GM12878 (cell line): Measurements from ENCODE around the gene PHF10. TPM values are rescaled to one million over a fixed set of nuclear protein-coding genes. Genes with fewer than 3 reads are reported as not detected.

Experiments
- ATAC-seq: fragments of 200-7000 bp; cut with Tn5 transposase; 3 replicates; pipeline ENCODE4 v1.9.1; 2020; ENCODE audit warnings: mild to moderate bottlenecking, moderate library complexity
- BruUV-seq: library from RNA; stranded (reverse); fragments of 400-500 nt; replicated peaks from 2 replicates; lab custom pipeline; 2021; lab: Mats Ljungman, UMichigan
- CTCF ChIA-PET: fragments of 300-600 bp; sonication (Branson Sonifier 250); formaldehyde crosslinking; extraction: SDS; loops from one replicate; lab custom pipeline; 2021; ENCODE audit warnings: inconsistent platforms; lab: Yijun Ruan, JAX
- POLR2A ChIA-PET: fragments of 350-600 bp; formaldehyde crosslinking; extraction: SDS; loops from one replicate; lab custom pipeline; 2021; ENCODE audit warnings: inconsistent platforms; lab: Charles Lee
- RAD21 ChIA-PET: fragments of 300-600 bp; sonication (Branson Sonifier 250); formaldehyde crosslinking; loops from one replicate; lab custom pipeline; 2023; ENCODE audit warnings: antibody characterized with exemption; ENCODE audit not compliant: unreplicated experiment; lab: Charles Lee
- SMC1A ChIA-PET: fragments of 300-600 bp; sonication (Branson Sonifier 250); formaldehyde crosslinking; loops from one replicate; lab custom pipeline; 2023; ENCODE audit not compliant: unreplicated experiment, uncharacterized antibody; lab: Charles Lee
- DNase-seq: peaks from one replicate; pipeline ENCODE4 v3.0.0-alpha.2; 2011; ENCODE audit warnings: low read depth, low spot score
- FAIRE-seq: peaks from 3 replicates; lab custom pipeline; 2011; peaks lifted over from hg19 to GRCh38; lab: Jason Lieb, UNC
- H2AFZ ChIP-seq: 2 replicates; pipeline ENCODE4 v1.6.0; 2011; ENCODE audit warnings: low read depth, low read length, control low read depth; ENCODE audit not compliant: control insufficient read depth
- H3K27ac ChIP-seq: 2 replicates; pipeline ENCODE4 v1.5.1; 2011; ENCODE audit warnings: control low read depth; ENCODE audit not compliant: control insufficient read depth, insufficient read depth
- H3K27me3 ChIP-seq, 2 experiments: replicated peaks in 1 of 2; 2 replicates each; pipeline versions ENCODE4 v1.6.0 to v1.6.1; 2011; ENCODE audit warnings: low read length in 1 of 2; ENCODE audit not compliant: control insufficient read depth in 2 of 2, insufficient read depth in 2 of 2
- H3K36me3 ChIP-seq, 2 experiments: 2 replicates each; pipeline ENCODE4 v1.5.1; 2011; ENCODE audit warnings: low read length in 1 of 2; ENCODE audit not compliant: control insufficient read depth in 2 of 2, insufficient read depth in 2 of 2
- H3K4me1 ChIP-seq: 2 replicates; pipeline ENCODE4 v1.6.1; 2011; ENCODE audit warnings: mild to moderate bottlenecking, low read length, moderate library complexity, mixed read lengths; ENCODE audit not compliant: control insufficient read depth, insufficient read depth
- H3K4me2 ChIP-seq: 2 replicates; pipeline ENCODE4 v1.6.0; 2011; ENCODE audit warnings: control low read depth; ENCODE audit not compliant: control insufficient read depth, insufficient read depth
- H3K4me3 ChIP-seq: fragments of 200-600 bp; sonication (generic); 2 replicates; pipeline ENCODE4 v1.5.1; 2016
- H3K79me2 ChIP-seq: 2 replicates; pipeline ENCODE4 v1.6.0; 2011; ENCODE audit warnings: low read length; ENCODE audit not compliant: control insufficient read depth, insufficient read depth
- H3K9ac ChIP-seq: 2 replicates; pipeline ENCODE4 v1.8.0; 2011; ENCODE audit warnings: low read length, control low read depth, mixed read lengths; ENCODE audit not compliant: control insufficient read depth, insufficient read depth
- H3K9me3 ChIP-seq: replicated peaks from 3 replicates; pipeline ENCODE4 v1.5.1; 2011; ENCODE audit warnings: mild to moderate bottlenecking, low read length; ENCODE audit not compliant: control insufficient read depth, insufficient read depth
- H4K20me1 ChIP-seq: 2 replicates; pipeline ENCODE4 v1.6.0; 2011; ENCODE audit not compliant: control insufficient read depth, insufficient read depth
- CBX5 ChIP-seq: sonication (generic); IDR thresholded peaks from 2 replicates; pipeline ENCODE4 v1.6.1; 2016; ENCODE audit warnings: low read depth, moderate library complexity, mild to moderate bottlenecking, inconsistent platforms
- LARP7 ChIP-seq: fragments of 450-650 bp; IDR thresholded peaks from 2 replicates; pipeline ENCODE4 v1.6.1; 2017; ENCODE audit warnings: mild to moderate bottlenecking
- NFXL1 ChIP-seq: fragments of 450-650 bp; IDR thresholded peaks from 2 replicates; pipeline ENCODE4 v1.6.1; 2017; ENCODE audit warnings: antibody characterized with exemption, mild to moderate bottlenecking, borderline replicate concordance
- PML ChIP-seq: IDR thresholded peaks from 2 replicates; pipeline ENCODE4 v1.6.1; 2012; ENCODE audit warnings: low read length, inconsistent platforms
- TAF1 ChIP-seq: IDR thresholded peaks from 2 replicates; pipeline ENCODE4 v1.6.1; 2011; ENCODE audit warnings: mild to moderate bottlenecking, low read depth, low read length, borderline replicate concordance
- WGBS: methylation state at CpG from one replicate; pipeline ENCODE4 v1.1.6; 2016; ENCODE audit warnings: low lambda C conversion rate; ENCODE audit not compliant: insufficient replicate concordance, insufficient coverage; ENCODE audit errors: missing lambda C conversion rate; 5-methylcytosine and 5-hydroxymethylcytosine counted together
- in situ Hi-C: fragments of 300-500 bp; cut with MboI; formaldehyde crosslinking; loops from 9 replicates; pipeline ENCODE4 v1.14.3; 2018; ENCODE audit warnings: mixed read lengths
- intact Hi-C: fragments of 100-400 bp; cut with micrococcal nuclease; formaldehyde crosslinking; loops from one replicate; pipeline ENCODE4 v1.14.2; 2022; ENCODE audit not compliant: unreplicated experiment
- polyA plus RNA-seq, 11 experiments: library from polyadenylated mRNA; depleted of rRNA in 4 of 11; unstranded in 6 of 11; stranded (reverse) in 5 of 11; fragments of >200 nt; fragmentation: Nextera tagmentation in 4 of 11; fragmentation: Illumina TruSeq in 1 of 11; extraction: Ambion mirVana in 4 of 11; extraction: Trizol in 1 of 11; gene quantifications; 1 replicate in 1 of 11; 2 replicates in 10 of 11; pipeline versions ENCODE4 v1.2.1 to v1.2.3, GENCODE V29; 2011 to 2016; ENCODE audit warnings: inconsistent platforms in 2 of 11, missing spikeins in 2 of 11, low read depth in 1 of 11
- total RNA-seq, 4 experiments: library from RNA; depleted of rRNA in 3 of 4; stranded (reverse); fragments of >200 nt in 3 of 4; fragmentation: Illumina TruSeq in 1 of 4; extraction: Trizol in 1 of 4; gene quantifications; 2 replicates each; pipeline versions ENCODE4 v1.2.1 to v1.2.3, GENCODE V29; 2013 to 2021
- TF ChIP-seq, protein P1 (sequence below): fragments of 450-650 bp; IDR thresholded peaks from 2 replicates; pipeline ENCODE4 v1.6.1; 2016; ENCODE audit warnings: mild to moderate bottlenecking
- TF ChIP-seq, protein P2 (sequence below): fragments of 450-650 bp; IDR thresholded peaks from 2 replicates; pipeline ENCODE4 v1.6.1; 2014; ENCODE audit warnings: mild to moderate bottlenecking
- TF ChIP-seq, protein P3 (sequence below): fragments of 450-650 bp; conservative IDR thresholded peaks from 2 replicates; pipeline ENCODE4 v1.6.1; 2017; ENCODE audit warnings: mild to moderate bottlenecking, moderate library complexity

Gene PHF10
- total and polyA plus RNA-seq, 10 of the 15 experiments (the other 5 are each of a cell fraction or from before 2014, with no cell fraction given), result 3.8 to 35.6 (median 15.8) TPM

DNA sequence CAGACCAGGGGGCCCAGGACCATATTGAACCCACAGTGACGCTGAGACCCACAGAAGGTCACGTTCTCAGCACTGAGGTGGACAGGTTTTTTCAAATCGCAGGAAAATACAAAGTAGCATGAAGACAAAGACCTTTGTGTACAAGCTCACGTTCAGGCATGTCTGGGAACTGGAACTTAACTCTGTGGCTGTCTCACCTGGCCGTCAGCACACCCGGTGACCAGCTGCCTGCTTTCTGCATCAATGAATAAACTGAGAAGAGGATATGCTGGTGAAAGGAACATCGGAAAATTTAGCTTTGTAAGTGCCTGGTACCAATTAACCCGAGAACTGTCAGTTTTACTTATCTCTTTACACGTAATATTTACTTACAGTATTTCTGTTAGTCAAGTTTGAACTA is 59.0 kb downstream of the PHF10 start:
- no peak for DNase-seq
- H2AFZ ChIP-seq, result no peak overlapping the region
- H3K4me1 ChIP-seq, result no peaks in the 10 kb centered on the region
- in situ Hi-C loops, result no loop called here
- TF ChIP-seq CBX5, result no peak
- TF ChIP-seq, protein P1, sequence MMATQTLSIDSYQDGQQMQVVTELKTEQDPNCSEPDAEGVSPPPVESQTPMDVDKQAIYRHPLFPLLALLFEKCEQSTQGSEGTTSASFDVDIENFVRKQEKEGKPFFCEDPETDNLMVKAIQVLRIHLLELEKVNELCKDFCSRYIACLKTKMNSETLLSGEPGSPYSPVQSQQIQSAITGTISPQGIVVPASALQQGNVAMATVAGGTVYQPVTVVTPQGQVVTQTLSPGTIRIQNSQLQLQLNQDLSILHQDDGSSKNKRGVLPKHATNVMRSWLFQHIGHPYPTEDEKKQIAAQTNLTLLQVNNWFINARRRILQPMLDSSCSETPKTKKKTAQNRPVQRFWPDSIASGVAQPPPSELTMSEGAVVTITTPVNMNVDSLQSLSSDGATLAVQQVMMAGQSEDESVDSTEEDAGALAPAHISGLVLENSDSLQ, result no peak
- TF ChIP-seq PML, result no peak
- no peak overlapping the region for H3K27ac ChIP-seq
- ATAC-seq, result no peak
- no peak overlapping the region for H3K4me2 ChIP-seq
- ChIA-PET RAD21 (no interaction called here), CTCF (no interaction called here), SMC1A (no interaction called here), POLR2A (no interaction called here)
- H3K79me2 ChIP-seq, result no peaks in the 10 kb centered on the region
- H4K20me1 ChIP-seq, result no peaks in the 10 kb centered on the region
- FAIRE-seq, result no peak
- H3K9ac ChIP-seq, result no peak overlapping the region
- BruUV-seq, result no TSS peak
- no peak overlapping the region for H3K4me3 ChIP-seq
- WGBS, result 94% methylated on average over 9 of the region's 9 CpGs
- intact Hi-C loops, result no loop called here
- peaks cover 3 to 9% of the 10 kb centered on the region in 2 experiments for H3K36me3 ChIP-seq
- H3K27me3 ChIP-seq, result no peaks in the 10 kb centered on the region
- no peaks in the 10 kb centered on the region for H3K9me3 ChIP-seq

DNA sequence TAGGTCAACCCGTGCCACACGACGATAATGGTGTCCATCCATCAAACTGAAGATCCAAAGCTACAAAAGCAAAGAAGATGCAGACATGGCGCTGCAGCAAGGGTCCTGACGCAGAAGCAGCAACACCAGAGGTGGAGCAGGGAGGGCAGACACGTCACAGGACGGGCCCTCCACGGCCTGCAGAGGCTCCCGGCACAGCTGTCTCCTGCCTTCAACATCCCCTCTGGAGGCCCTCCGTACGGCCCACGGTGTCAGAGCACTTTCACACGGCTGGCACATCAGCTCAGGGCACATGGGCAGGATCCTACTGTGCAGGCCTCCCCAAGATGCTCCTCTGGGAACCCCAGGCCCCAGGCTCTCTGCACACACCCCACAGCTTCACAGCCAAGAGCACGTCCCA is 60.1 kb downstream of the PHF10 start:
- Histone ChIP-seq H3K27me3 (no peaks in the 10 kb centered on the region), H3K4me1 (no peaks in the 10 kb centered on the region), H2AFZ (no peak overlapping the region), H3K9me3 (no peaks in the 10 kb centered on the region), H3K27ac (no peak overlapping the region), H3K9ac (no peak overlapping the region), H3K36me3 (peaks cover 3 to 9% of the 10 kb centered on the region in 2 experiments), H3K4me2 (no peak overlapping the region), H4K20me1 (no peaks in the 10 kb centered on the region), H3K79me2 (no peaks in the 10 kb centered on the region), H3K4me3 (no peak overlapping the region)
- 96% methylated on average over 14 of the region's 14 CpGs for WGBS
- in situ Hi-C loops, result no loop called here
- BruUV-seq, result no TSS peak
- no peak for TF ChIP-seq TAF1
- TF ChIP-seq LARP7, result no peak
- no peak for TF ChIP-seq NFXL1
- TF ChIP-seq, protein P2, sequence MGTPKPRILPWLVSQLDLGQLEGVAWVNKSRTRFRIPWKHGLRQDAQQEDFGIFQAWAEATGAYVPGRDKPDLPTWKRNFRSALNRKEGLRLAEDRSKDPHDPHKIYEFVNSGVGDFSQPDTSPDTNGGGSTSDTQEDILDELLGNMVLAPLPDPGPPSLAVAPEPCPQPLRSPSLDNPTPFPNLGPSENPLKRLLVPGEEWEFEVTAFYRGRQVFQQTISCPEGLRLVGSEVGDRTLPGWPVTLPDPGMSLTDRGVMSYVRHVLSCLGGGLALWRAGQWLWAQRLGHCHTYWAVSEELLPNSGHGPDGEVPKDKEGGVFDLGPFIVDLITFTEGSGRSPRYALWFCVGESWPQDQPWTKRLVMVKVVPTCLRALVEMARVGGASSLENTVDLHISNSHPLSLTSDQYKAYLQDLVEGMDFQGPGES, result no peak
- TF ChIP-seq, protein P3, sequence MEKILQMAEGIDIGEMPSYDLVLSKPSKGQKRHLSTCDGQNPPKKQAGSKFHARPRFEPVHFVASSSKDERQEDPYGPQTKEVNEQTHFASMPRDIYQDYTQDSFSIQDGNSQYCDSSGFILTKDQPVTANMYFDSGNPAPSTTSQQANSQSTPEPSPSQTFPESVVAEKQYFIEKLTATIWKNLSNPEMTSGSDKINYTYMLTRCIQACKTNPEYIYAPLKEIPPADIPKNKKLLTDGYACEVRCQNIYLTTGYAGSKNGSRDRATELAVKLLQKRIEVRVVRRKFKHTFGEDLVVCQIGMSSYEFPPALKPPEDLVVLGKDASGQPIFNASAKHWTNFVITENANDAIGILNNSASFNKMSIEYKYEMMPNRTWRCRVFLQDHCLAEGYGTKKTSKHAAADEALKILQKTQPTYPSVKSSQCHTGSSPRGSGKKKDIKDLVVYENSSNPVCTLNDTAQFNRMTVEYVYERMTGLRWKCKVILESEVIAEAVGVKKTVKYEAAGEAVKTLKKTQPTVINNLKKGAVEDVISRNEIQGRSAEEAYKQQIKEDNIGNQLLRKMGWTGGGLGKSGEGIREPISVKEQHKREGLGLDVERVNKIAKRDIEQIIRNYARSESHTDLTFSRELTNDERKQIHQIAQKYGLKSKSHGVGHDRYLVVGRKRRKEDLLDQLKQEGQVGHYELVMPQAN, result no peak
- ATAC-seq (no peak), FAIRE-seq (no peak), DNase-seq (no peak)
- ChIA-PET CTCF (no interaction called here), POLR2A (no interaction called here), SMC1A (no interaction called here), RAD21 (no interaction called here)
- intact Hi-C loops, result no loop called here
